Activated T-cell treated with anti-CD3 and anti-CD28 coated beads for 24 hours (primary cell): ENCODE results near the gene GK.
A peak's percentile ranks its signal among the peaks of the same experiment; 100 is the strongest.
"Not testable (repeated sequence)": the region's sequence is repeated elsewhere in the genome, so short reads cannot be mapped to it uniquely, and the experiment has no call there.

Source experiments
- DNase-seq: peaks from one replicate; pipeline ENCODE4 v3.0.0-alpha.2; 2020; ENCODE audit warnings: low read depth

Gene GK

GRCh38 chrX:30653415-30654131, at the start of gene GK:
TSS of gene GK (plus strand) at chrX:30653423. CDS start at chrX:30653538, 115 bp downstream.
- DNase-seq: no peak

DNA sequence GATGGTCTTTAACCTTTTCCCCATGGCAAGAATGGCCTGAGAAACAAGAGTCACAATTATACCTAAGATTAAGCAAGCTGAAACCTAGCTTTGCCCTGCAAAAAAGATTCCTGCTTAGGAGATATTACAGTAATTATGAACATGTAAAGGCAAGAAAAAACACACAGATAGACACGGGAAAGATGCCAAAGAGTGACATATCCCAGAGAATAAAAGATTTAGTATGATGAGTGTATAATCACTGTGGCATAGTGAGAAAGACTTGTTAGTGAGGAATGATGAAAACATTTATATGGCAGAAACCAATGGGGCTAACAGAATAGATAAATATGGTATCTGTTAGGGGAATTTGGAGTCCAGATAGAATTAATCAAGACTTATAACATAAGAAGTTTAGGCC, 46.1 kb upstream of the GK start:
- DNase-seq: no peak

- DNase-seq: no peak
Observed at GRCh38 chrX:30610026-30610425, 43.2 kb upstream of the GK start.

DNA sequence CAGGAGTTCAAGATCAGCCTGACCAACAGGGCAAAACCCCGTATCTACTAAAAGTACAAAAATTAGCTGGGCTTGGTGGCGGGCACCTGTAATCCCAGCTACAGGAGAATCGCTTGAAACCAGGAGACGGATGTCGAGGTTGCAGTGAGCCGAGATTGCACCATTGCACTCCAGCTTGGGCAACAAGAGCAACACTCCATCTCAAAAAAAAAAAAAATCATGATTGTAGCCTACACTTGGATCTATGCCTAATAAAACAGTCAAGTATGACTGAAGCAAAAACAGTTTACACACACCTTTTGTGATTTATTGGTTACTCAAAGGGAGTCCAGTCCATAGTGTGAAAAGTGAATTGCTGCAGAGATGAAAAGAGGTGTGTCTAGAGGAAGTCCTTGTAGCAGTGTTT, 41.0 kb upstream of the GK start:
- no peak for DNase-seq

DNA sequence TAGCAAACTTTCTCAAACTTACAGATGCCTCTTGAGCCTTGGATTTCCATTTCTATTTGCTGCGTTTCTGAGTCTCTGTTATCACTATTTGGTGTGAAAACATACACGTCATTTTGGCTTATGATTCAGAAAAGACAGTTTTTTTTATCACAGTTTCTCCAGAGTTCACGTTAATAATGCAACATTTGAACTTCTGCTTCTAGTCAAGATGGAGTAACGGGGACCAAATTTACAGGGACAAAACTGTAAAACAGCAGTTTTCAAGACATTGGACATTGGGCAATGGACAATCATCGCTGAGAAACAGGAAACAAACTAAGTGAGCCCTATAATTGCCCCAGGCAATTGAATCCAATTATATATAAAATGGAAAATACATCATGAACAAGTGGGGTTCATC, 39.5 kb upstream of the GK start:
- DNase-seq: no peak

DNA sequence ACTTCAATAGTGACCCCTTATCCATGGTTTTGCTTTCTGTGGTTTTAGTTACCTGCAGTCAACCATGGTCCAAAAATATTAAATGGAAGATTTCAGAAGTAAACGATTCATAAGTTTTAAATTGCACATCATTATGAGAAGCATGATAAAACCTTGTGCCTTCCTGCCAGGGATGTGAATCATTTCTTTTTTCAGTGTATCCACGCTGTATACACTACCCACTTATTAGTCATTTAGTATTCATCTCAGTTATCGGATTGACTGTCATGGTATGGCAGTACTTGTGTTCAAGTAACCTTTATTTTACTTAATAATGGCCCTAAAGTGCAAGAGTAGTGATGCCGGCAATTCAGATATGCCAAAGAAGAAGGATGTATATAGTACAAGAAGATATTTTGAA, 38.0 kb upstream of the GK start:
- no peak for DNase-seq

- no peak for DNase-seq
Observed at GRCh38 chrX:30618160-30618765, 35.0 kb upstream of the GK start.

GRCh38 chrX:30620125-30620524, 33.1 kb upstream of the GK start:
- no peak for DNase-seq

GRCh38 chrX:30620980-30621618, 32.1 kb upstream of the GK start:
- DNase-seq: no peak

DNA sequence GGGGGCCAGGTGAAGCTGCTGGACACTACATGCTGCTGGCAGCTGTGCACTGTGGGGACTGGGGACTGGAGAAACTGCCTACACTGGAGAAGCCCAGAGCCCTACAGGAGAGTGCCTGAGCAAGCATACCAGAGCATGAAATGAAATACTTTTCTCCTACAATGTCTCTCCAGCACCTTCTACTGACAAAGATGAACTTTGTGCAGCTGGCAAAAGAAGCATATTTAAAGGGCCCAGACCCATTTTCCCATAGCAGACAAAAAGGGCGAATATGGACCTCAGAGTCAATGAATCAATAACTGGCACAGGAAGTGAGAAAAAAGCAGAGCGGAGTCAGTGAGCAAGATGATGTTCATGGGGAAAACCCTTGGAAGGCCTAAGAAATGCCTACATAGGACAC, 30.9 kb upstream of the GK start:
- DNase-seq: no peak

- no peak for DNase-seq
Observed at GRCh38 chrX:30626402-30626801, 26.8 kb upstream of the GK start.

DNA sequence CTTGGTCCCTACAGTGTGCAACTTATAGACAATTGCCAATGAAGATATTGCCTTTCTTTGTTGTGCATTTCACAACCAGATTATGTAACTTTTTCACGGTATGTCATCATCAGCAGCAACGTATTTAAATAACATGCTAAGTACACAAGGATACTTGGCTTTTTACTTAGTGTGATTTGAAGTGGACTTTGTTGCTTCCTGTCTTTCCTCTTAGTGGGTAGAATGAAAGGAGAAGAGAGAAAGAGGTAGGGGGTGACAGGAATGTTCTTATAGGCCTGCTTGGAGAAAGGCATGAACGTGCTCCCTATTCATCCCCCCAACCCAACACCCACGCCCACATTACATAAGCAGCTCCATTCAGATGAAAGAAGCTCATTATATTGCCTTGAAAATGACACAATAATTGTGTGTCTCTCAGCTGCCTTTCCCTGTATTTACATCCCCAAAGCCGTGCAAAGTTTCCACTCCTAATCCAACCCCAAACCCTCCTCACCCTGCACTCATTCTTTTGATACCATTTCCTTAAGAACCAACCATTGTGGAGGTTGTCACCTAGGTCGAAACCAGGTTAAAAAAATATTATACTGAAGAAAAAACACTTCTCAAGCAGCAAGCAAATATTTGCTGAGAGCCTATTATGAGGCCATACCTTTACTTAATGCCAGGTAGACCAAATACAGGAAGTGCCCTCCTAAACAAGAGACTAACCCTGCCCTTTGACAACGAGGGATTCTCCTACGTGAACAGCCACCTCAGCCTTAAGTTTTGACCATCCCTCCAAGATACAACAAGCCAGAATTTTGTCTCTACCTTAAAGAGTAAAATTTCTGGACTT, 25.2 kb upstream of the GK start:
- DNase-seq: no peak

GRCh38 chrX:30634070-30634469, 19.2 kb upstream of the GK start:
- not testable (repeated sequence) for DNase-seq

- DNase-seq: no peak
Observed at GRCh38 chrX:30635630-30636029, 17.6 kb upstream of the GK start.

GRCh38 chrX:30637874-30638815, 15.1 kb upstream of the GK start:
- no peak for DNase-seq

DNA sequence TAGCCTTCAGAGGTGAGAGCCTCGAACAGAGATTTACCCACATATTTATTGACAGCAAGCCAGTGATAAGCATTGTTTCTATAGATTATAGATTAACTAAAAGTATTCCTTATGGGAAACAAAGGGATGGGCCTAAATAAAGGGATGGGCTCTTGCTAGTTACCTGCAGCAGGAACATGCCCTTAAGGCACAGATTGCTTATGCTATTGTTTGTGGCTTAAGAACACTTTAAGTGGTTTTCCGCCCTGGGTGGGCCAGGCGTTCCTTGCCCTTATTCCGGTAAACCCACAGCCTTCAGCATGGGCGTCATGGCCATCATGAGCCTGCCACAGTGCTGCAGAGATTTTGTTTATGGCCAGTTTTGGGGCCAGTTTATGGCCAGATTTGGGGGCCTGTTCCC, 13.5 kb upstream of the GK start:
- not testable (repeated sequence) for DNase-seq

GRCh38 chrX:30642642-30643041, 10.6 kb upstream of the GK start:
- no peak for DNase-seq

DNA sequence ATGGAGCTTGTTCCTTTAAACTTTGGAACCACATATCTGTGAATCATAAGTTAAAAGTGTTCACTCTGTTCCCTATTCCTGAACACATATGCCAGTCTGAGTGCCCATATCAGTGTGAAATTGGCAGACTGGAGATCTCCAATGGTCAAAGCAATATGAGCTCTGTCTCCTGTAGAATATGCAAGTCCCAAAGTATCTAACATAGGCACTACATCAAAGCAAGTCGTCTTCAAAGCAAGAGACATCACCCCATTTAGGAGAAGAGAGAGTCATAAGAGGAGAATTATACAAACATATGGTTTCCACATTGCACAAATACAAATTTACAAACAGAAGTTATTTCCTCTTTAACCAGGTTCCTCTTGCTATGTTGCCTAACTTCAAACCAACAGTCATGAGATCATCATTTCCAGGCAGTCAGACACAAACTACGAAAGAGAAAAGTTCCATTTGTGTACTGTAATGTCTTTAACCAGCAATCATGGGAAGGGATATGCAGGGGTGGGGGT, 9.9 kb upstream of the GK start:
- no peak for DNase-seq

GRCh38 chrX:30649859-30650258, 3.4 kb upstream of the GK start:
- no peak for DNase-seq

DNA sequence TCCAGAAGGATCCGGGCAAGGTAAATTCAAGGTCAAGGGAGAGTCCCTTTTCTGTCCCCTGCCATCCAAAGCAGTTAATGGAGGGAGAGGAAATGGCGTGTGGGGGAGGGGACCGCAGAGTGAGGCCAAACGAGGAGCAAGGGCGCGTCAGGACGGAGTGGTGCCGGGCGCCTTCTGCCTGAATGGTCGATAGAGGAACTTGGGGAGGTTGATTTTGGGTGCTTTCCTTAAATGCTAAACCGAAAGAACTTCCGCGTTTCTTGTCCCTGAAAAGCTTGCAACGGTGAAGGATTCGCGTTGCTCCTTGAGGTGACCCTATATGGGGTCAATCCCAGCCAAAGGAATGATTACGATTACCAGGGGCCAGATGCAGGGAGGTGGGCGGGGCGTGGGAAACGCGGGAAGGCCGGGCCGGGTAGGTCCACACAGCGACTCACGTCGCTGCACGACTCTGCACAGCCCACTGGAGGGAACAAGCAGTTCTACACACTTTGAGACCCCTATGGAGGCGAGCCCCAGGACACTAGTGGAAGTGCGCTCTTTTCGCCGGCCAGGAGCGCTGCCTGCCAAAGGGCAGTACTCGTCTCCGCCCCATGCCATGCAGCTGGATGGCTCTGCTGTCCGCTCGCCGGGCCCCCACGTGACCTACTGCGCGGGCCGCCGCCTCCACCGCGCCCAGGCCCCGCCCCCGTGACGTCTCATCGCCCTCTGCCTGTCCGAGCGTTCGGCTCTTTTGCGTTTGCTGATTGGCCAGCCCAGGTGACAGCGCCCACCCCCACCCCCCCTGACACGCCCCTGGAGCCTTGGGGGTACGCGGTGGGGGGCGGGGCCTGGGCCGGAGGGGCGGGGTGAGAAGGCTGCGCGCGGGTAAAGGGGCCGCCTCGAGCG, 452 bp upstream of the GK start:
- DNase-seq: peak; percentile 87
